HEK293 (cell line): ENCODE data around the gene DAND5.

Experiments used
- KLF10 ChIP-seq: fragments of 450-650 bp; IDR thresholded peaks from 2 replicates; pipeline ENCODE4 v1.5.1; 2018; ENCODE audit warnings: missing biosample characterization, mild to moderate bottlenecking, missing genetic modification characterization
- ZNF114 ChIP-seq: fragments of 450-650 bp; formaldehyde crosslinking; IDR thresholded peaks from 2 replicates; pipeline ENCODE4 v1.5.0; 2017; ENCODE audit warnings: missing biosample characterization, missing genetic modification characterization
- ZNF24 ChIP-seq: fragments of 450-650 bp; formaldehyde crosslinking; IDR thresholded peaks from 2 replicates; pipeline ENCODE4 v1.5.1; 2016; ENCODE audit warnings: missing biosample characterization, missing genetic modification characterization
- ZNF335 ChIP-seq: fragments of 450-650 bp; formaldehyde crosslinking; conservative IDR thresholded peaks from 2 replicates; pipeline ENCODE4 v1.5.1; 2016; ENCODE audit warnings: missing biosample characterization, missing genetic modification characterization
- ZNF416 ChIP-seq: fragments of 450-650 bp; formaldehyde crosslinking; IDR thresholded peaks from 2 replicates; pipeline ENCODE4 v1.5.1; 2016; ENCODE audit warnings: missing biosample characterization, missing genetic modification characterization
- TF ChIP-seq, protein P1 (sequence below): fragments of 450-650 bp; formaldehyde crosslinking; IDR thresholded peaks from 2 replicates; pipeline ENCODE4 v1.5.1; 2016; ENCODE audit warnings: missing biosample characterization, missing genetic modification characterization

DNA sequence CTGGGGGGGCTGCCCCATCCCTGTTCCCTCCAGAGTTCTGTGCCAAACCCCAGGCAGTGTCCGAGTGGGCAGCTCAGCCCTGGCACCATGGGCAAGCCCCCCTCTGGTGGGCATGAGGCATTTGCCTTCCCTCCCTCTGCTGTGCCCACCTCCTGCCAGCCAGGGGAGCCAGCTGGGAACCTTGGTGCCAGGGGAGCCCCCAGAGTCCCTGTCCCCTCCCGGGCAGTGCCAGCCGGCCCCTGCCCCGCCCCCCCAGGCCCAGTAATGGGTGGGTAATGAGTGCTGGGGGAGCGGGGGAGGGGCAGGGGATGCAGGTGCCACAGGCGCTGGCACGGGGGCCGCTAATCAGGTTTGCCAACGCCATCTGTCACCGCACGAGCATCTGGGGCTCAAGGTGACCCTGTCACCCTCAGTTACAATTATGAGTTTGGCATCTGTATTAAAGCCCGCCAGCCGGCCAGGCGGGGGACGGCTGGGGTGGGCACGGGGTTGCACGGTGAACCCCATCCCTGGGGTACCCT, 5.9 kb downstream of the DAND5 start:
- TF ChIP-seq, protein P1, sequence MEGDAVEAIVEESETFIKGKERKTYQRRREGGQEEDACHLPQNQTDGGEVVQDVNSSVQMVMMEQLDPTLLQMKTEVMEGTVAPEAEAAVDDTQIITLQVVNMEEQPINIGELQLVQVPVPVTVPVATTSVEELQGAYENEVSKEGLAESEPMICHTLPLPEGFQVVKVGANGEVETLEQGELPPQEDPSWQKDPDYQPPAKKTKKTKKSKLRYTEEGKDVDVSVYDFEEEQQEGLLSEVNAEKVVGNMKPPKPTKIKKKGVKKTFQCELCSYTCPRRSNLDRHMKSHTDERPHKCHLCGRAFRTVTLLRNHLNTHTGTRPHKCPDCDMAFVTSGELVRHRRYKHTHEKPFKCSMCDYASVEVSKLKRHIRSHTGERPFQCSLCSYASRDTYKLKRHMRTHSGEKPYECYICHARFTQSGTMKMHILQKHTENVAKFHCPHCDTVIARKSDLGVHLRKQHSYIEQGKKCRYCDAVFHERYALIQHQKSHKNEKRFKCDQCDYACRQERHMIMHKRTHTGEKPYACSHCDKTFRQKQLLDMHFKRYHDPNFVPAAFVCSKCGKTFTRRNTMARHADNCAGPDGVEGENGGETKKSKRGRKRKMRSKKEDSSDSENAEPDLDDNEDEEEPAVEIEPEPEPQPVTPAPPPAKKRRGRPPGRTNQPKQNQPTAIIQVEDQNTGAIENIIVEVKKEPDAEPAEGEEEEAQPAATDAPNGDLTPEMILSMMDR, result no peak
- no peak for TF ChIP-seq ZNF335
- no peak for TF ChIP-seq KLF10 (tag by site-specific recombination)
- no peak for TF ChIP-seq ZNF24 (tag by site-specific recombination)
- no peak for TF ChIP-seq ZNF114 (tag by site-specific recombination)
- no peak for TF ChIP-seq ZNF416
